ENCODE measurements around the gene GLCCI1.

Gene GLCCI1

DNA sequence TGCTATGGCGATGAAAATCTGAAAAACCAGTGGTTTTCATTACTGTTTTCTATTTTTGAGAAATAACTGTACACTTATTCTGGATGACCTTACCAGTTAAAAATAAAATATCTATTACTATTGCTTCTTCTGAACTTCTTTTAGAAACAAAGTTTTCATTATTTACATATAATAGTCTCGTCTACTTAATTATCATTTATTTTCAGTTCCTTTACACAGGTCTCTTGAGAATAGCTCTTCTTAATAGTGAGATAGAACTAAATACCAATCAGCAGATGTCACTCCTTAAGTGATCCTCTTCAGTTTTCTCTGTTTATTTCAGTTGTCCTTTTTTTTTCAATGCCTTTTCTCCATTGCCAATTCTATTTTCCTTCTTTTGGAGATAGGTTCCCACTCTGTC is 4.3 kb upstream of the GLCCI1 start:
- DNase-seq, result no peak

DNA sequence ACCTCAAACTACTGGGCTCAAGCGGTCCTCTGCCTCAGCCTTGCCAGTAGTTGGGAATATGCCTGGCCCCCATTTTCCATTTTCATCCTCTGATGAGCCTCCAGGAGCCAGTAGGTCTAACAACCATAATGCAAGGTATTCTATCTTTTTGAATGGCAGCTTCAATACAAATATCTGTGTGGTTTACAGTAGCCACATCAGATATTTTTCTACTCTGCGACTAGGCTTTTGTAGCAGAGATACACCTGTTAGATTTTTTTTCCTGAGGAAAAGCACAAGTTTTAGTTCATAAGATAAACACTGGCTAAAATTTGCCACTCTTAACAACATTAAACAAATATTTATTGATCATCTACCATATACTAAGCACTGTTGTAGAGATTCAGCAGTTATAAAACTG is 3.9 kb upstream of the GLCCI1 start:
- DNase-seq, result no peak

DNA sequence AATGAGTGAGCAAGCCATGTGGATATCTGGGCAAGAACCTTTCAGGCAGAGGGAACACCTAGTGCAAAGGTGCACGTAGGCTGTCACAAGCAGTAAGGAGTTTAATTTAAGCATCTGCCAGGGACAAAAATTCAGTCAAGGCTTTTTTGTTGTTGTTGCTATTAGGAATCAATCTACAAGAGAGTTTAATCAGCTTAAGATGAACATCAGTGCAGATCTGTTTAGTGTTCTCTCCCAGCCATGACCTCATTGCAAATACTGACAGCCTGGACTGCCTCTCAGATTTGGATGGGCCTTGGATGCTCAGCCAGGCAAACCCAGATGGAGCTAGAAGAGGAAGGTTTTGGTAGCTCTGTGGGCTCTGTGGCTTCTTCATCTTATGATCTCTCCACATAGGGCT is 3.3 kb upstream of the GLCCI1 start:
- no peak for DNase-seq

DNA sequence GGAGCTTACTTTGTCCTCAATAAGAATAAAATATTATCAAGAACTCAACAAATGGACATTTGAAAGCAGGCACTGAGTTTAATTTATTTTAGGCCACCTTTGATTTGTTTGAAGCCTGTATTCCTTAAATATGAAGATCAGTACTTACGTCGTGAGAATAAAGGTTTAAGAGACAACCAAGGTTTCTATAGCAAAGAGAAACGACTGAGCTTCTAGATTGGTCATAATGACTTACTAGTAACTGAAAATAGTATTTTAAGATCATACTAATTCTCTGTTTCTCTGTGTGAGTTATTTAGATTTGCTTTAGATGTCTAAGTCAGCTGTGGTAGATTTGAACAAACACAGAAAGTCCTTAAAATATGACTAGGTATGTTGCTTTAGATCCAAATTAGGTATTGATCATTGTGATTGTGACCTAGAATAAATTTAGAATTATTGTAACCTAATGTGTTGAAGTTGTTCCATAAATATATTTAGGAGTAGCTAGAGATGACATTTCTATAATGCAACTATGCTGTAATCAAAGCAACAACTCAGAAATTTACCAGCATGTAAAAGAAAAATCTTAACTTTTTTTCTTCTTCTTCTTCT is 2.4 kb upstream of the GLCCI1 start:
- DNase-seq, result no peak

DNA sequence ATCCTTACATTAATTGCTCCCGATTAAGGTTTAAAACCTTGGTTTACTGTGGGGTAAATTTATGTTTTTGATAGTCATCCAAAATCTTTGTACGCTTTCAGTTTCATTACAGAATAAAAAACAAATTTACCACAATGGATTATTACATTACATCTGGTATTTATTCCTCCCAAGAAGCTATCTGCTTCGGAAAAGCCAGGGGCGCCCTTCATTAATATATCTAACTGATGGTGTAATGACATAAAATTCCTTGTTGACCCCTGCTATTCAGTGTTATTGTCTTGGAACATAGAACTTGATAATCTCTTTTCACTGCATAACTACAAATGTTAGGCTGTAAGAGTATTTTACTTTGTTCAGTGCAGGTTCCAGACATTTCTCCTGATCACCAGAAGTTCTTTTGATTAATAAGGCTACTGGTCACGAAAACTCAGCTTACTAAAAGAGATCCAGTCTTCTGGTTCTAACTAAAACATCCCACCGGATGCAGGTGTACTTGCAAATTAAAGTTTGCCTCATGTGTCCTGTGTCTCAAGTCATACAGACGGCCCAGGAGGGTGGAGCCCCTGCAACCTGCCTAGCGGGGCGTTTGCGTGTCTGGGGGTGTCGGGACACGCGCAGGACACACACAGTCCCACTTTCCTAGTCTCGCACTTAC is 581 bp upstream of the GLCCI1 start:
- no peak for DNase-seq

DNA sequence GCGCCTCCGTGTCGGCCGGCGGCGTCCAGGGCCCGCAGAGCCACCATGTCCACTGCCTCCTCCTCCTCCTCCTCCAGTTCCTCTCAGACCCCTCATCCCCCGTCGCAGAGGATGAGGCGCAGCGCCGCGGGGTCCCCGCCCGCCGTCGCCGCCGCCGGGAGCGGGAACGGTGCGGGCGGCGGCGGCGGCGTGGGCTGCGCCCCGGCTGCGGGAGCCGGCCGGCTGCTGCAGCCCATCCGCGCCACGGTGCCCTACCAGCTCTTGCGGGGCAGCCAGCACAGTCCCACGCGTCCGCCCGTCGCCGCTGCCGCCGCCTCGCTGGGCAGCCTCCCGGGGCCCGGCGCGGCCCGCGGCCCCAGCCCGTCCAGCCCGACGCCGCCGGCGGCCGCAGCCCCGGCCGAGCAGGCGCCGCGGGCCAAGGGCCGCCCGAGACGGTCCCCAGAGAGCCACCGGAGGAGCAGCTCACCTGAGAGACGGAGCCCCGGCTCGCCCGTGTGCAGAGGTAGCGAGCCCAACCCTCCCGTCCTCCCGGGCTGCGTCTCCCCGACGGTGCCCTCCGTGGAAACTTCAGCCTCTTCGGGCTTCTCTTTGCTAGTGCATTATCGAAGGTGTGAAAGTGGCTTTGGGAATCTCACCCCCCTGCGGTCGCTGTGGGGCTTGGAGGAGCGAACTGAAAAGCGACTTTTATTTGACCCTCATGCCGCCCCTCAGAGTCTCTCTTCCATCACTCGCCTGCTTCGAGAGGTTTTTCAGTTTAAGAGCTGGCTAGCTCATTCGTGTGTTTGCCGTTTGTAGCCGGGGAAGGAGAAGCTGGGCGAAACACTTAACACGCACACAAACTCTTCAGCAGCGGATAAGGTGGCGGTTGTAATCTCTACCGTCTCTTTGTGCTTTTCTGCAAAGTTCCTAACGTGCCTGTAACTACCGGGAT is 975 bp downstream of the GLCCI1 start:
- no peak for DNase-seq

DNA sequence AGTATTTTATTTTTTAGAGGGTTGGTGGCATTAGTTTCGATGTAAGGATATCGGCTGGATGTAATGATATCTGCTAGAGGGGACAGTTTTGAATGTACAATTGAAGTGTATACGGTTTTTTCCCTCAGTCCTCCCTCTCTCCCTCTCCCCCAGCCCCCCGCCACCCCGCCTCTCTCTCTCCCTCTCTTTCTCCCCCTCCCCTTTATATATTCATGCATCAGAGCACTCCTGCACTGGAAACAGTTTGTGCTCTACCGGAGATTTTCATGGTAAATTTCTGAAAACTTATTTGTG is 1.6 kb downstream of the GLCCI1 start:
- DNase-seq, result peak; percentile 43

DNA sequence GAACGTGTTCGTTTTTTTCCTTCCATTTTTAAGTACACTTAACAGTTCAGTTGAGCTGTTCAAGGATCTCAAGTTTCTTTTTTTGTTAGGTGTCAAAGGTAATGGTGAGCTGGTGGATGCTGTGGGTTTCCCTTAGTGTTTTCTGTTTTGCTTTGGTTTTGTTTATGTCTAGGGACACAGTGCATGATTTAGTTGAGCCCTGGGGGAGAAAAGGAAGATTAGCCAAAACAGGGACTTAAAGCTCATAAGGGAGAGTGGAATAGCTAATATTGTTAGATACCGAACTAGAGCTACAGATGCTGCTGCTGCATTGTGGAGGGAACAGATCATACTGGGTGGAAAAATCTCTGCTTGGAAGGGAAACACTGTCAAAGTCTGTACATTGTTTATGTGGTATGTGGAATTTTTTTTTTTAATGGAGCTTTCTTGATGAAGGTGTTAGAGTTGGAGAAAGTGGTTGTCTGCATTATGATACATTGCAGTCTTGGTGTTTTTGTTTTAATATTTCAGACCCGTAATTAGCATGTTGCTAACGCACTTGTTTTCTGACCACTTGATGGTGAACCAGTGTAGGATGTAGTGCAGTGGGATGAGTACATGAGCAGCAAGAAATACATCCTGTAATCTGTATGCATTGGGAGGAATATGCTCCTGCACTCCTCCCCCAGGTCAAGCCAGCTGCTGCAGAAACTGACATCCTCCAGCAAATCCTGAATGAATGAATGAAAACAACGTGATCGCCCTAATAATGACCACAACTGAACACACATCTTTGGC is 2.1 kb downstream of the GLCCI1 start:
- DNase-seq, result no peak

DNA sequence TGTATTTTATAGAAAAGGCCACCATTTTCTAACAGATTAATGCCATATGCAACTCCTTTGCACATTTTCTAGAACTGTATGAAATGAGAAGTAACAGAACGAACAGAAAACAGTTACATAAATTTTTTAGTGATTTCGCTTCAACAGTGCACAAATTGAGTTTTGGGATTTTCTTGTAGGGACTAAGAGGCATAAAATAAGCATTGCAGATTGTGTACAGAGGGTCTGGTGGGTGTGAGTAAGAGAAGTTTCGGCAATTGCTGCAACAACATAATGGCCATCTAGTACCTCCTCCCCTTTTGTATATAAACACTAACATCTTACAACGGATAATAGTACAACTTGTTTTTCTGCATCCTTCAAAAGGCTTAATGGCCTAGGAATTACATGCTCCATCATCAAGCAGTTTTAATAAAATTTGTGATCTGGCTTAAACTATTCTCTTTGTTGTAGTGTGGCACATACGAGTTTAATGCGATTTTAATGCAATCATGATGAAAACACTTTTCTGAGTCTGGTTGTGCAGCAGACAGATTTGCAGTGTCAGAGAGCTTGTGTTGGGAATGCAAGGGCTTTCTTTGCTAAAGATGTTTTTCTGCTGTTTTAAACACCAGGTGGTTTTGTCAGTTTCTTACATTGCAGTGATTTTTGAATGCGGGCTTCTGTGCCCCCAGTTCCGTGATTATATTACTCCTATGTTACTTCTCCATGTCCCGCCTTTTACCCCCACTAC is 2.9 kb downstream of the GLCCI1 start:
- DNase-seq, result no peak

DNA sequence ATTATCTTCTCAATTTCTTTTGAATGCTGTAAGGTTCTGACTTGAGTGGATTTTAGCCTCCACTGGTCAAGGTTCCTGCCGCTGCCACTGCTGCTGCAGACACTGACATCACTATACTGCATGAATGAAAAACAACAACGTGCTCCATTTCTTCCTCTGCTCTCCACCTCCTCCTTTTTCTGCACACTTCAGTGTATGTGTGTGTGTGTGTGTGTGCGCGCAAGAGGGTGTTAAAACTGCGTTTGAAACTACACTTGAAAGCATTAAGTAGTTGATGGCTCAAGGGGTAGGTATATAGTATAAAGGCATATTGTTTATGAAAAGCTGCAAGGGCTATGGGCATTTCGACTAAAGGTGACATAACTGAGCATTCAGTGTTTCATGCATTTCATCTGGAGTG is 3.5 kb downstream of the GLCCI1 start:
- DNase-seq, result no peak

DNA sequence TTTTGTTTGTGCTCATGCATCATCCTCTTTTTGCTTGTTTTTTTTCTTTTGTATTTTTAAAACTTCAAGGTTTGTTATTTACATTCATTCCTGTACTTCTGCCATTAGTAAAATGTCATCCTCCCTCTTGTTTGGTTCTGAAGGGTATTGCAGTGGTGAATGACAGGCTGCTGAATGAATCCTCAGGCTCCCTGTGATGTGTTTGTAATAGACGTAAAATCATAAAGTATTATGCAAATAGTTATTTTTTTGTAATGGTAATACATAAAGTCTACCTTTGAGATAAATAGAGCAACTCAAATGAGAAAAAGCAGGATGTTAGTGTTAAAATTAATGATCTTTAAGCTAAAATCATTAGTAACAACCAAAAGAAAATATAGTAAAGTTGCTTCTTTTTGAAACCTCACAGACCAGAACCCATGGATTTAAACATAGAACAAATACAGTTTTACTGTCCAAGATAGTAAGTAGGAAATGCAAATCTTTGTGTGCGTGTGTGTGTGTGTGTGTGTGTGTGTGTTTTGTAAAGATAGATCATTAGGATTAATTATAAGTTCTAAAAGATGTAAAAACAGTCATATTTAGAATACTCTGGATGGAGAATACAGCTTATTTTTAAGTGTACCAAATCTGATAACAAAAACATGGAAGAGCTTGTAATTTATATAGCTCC is 4.5 kb downstream of the GLCCI1 start:
- DNase-seq, result no peak

DNA sequence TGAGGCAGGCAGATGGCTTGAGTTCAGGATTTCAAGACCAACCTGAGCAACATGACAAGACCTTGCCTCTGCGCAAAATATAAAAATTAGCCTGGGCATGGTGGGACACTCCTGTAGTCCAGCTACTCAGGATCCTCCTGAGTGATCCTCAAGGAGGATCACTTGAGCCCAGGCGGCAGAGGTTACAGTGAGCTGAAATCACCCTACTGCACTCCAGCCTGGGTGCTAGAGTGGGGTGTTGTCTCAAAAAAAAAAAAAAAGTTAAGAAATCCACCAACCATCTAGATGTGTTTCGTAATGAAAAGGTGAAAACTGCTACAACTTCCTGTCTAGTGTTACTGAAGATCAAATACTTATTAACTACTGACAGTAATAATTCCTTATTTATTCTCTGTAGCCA is 8.1 kb downstream of the GLCCI1 start:
- DNase-seq, result no peak

DNA sequence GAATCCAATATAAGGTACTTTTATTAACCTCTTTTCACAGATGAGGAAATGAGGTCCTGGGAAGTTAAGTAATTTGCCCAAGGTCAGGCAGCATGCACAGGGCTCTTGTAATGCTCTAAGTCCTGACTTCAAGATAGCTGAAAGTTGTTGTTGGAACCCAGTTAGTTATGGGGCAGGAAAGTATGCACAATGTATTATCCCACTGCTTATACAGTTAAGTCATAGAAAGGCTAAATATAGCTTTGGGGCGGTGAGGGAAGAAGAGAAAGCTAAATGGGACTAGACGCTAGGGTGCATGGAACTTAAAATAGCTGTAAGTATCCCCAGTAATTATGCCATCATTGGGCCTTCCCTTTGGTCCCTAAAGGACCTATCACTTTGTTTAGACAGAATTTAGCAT is 9.2 kb downstream of the GLCCI1 start:
- no peak for DNase-seq

DNA sequence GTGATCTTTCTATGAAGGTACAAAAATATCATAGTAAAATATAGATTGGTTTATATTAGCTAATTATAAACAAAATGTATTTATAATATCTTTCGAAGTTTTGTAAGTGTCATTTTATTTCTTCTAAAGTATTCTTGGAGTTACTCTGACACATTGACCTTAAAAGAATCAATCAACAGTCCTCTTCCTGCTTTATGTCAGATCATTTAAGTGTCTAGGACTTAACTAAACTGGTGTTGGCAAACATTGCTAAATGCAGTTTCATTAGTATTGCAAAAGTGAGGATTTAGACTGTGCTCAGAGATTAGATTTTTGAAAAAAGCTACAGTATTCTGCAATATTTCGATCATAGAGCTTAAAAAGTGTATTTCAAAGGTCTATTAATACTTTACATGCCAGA is 10.3 kb downstream of the GLCCI1 start:
- DNase-seq, result no peak

DNA sequence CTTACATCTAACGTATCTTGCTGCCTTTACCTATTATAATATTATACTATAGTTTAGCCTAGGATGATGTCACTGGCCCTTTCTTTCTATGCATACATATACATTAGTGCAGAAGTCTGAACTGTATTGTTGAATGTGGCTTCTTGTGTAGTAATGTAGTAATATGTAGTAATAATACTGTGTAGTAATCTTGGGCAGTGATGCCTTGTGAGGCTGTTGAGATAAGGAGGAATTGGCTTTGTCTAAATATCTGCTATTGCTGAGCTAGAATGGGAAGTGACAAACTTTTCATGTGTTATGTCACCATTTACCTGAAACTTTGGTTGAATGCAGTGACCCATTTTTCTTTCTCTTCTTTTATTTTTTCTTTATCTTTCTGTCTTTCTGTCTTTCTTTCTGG is 11.0 kb downstream of the GLCCI1 start:
- DNase-seq, result no peak

DNA sequence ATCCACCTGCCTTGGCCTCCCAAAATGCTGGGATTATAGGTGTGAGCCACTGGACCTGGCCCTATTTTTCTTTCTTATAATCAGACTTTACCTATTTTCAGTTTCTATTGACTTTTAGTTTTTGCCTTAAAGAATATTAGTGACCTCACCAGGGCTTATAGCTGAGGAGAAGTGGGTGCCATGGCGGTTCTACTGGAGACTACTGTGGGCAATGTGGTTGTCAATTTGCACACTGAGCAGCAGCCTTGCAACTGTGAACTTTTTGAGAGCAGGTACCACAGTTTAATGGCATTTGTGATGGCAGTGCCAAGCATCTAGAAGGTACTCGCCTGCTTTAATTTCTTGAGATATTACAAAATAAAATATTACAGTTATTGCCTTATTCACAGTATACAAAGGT is 11.5 kb downstream of the GLCCI1 start:
- DNase-seq, result no peak

DNA sequence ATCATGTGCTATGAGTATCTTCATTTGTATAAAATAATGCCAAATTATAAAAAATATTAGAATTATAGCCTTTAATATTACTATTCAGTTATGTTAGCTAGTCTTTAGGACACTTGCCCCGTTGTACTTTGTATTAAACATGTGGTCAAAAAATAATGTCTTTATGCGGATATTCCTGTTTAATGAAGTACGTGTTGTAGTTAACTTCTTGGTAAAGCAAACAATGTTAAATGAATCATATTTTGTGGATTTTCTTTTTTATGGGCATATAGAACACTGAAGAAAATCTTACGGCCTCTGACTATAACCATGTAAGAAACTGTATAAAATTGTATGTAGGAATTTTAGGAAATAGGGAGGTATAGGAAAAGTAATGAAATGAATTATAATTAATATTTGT is 14.3 kb downstream of the GLCCI1 start:
- DNase-seq, result no peak

DNA sequence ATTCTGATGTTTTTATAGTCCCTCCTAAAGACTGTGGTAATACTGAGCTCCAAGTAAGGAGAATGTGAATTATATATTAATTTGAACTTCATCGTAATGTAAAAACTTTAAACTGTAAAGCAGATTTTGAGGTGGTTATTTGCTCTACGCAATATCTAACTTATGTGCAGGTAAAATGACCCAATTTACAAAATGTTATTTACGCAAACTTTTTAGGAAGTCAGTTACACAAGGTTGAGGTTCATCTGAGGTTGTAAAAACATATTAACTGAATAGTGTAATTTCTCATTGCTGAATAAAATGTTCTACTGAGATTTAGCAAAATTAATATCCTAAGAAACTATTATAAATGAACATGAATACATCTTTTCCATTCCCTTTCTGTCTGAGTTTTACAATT is 15.8 kb downstream of the GLCCI1 start:
- DNase-seq, result no peak

DNA sequence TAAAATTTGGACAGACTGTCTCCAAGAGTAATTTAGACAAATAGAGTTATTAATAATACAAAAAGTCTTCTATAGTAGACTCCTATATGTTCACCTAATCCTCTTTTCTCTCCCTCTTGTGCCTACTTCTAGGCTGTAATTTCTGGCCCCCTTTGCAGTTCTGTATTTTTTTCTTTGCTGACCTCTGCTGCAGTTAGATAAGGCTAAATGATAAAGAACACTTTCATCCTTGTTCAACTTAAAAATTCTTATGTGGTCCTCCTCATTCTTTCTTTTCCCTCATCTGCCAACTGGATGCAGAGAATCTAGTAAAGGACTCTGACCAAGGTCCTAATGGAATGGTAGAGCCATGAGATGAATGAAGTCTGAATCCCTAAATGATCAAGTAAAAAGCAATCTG is 20.1 kb downstream of the GLCCI1 start:
- DNase-seq, result no peak

DNA sequence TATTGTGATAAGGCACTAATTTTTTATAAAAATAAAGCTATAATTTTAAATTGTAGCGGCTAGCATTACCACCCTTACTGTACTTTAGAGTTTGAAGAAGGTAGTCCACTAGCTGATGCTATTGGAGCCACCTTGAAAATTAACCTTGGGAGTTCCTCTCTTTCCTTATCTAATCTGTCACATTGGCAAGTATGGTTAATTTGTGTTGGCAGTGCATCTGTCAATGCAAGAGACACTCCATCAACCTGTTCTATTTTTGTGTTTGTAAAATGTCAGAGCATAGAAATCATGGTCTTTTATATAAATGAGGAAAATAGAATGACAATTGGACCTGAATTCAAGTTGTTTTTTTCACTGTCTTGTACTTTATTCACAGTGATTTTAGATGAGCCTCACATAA is 20.5 kb downstream of the GLCCI1 start:
- DNase-seq, result no peak

DNA sequence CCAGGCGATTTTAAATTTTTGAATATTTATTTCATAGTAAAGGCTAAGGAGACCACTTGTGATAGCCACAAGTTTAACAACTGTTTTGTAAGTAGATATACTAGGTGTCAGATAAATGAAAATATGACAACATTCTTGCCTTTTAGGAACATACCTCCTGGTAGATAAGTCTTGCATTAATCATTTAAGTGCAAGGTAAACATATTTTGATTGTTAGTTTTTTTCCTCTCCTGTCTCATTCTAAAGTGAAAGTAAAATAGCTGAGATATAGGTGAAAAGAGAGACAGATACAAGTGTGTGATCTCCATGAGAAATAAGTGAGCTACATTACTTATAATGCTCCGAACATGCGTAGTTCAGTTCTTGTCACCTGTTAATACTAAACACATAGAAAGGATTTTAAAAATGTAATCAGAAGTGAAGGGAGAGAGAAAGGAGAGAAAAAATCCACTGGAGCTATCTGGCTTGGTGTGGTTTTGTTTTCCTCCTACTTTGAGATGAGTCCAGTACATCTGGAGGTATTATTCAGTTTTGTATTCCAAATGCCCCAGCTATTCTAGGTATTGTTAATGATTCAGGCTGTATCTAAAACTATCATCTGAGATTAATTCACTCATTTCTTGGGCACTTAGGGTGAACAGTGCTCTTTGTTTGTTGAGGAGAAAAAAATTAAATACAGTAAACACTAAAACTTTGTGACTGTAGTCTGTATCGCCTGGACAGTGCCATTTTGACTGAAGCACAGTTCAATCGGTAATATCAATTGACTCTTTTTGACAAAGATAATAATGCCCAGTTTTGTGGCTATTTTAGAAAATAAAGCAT is 21.2 kb downstream of the GLCCI1 start:
- no peak for DNase-seq

DNA sequence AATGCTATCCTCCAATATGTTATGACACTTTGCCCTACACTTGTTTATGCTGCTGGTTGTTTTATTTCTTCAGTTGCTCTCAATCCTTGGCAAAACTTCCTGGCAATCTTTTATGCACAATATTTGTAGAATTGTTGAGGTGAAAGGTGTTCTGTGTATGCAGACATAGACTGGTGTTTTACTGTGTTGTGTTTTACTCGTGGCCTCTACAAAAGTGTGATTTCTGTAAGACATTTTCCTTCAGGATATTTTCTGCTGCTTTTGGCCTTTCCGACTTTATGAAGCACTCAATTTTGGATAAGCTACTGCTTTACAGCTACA is 21.8 kb downstream of the GLCCI1 start:
- no peak for DNase-seq

Data from NCI-H2227 treated with DMSO at 0.1 percent for 48 hours (cell line).